Gastrocnemius medialis (tissue), 4 donors: ENCODE results near the gene NXN.

Source experiments
- CTCF ChIP-seq, 5 experiments: fragments of 450-650 bp in 3 of 5; fragments of 200-600 bp in 2 of 5; sonication (generic) in 2 of 5; IDR thresholded peaks in 4 of 5; conservative IDR thresholded peaks in 1 of 5; 1 replicate in 4 of 5; 2 replicates in 1 of 5; pipeline ENCODE4 v1.5.1; 2016 to 2019; ENCODE audit warnings: antibody characterized with exemption in 5 of 5, mild to moderate bottlenecking in 3 of 5, moderate library complexity in 3 of 5
- POLR2A ChIP-seq, 2 donors: fragments of 450-650 bp; IDR thresholded peaks; one replicate each; pipeline ENCODE4 v1.6.1; 2017; ENCODE audit warnings: antibody characterized with exemption in 2 of 2, mild to moderate bottlenecking in 2 of 2, moderate library complexity in 2 of 2

- TF ChIP-seq CTCF (IDR thresholded peaks at IDR 0.05 in 4 of 5, conservative IDR thresholded peaks at IDR 0.05 in 1 of 5) (no peak), POLR2A (IDR thresholded peaks at IDR 0.05) (no peak)
Measured at GRCh38 chr17:1012823-1013728, 33.5 kb upstream of the NXN start.
